SK-N-SH treated with all-trans-retinoic acid at 6 μM for 48 hours (cell line): Measurements from ENCODE around the gene SH3BP1.

Source experiments
- CREB5 ChIP-seq: fragments of 250-450 bp; sonication (Bioruptor Pico); IDR thresholded peaks from 2 replicates; pipeline ENCODE4 v1.5.1; 2020; ENCODE audit warnings: low read depth, mild to moderate bottlenecking, moderate library complexity
- PATZ1 ChIP-seq: fragments of 250-450 bp; sonication (Bioruptor Pico); IDR thresholded peaks from 2 replicates; pipeline ENCODE4 v1.8.0; 2020; ENCODE audit warnings: mild to moderate bottlenecking, moderate library complexity, borderline replicate concordance
- ZFP3 ChIP-seq: fragments of 250-450 bp; sonication (Bioruptor Pico); IDR thresholded peaks from 2 replicates; pipeline ENCODE4 v1.5.0; 2020; ENCODE audit warnings: mild to moderate bottlenecking, moderate library complexity

DNA sequence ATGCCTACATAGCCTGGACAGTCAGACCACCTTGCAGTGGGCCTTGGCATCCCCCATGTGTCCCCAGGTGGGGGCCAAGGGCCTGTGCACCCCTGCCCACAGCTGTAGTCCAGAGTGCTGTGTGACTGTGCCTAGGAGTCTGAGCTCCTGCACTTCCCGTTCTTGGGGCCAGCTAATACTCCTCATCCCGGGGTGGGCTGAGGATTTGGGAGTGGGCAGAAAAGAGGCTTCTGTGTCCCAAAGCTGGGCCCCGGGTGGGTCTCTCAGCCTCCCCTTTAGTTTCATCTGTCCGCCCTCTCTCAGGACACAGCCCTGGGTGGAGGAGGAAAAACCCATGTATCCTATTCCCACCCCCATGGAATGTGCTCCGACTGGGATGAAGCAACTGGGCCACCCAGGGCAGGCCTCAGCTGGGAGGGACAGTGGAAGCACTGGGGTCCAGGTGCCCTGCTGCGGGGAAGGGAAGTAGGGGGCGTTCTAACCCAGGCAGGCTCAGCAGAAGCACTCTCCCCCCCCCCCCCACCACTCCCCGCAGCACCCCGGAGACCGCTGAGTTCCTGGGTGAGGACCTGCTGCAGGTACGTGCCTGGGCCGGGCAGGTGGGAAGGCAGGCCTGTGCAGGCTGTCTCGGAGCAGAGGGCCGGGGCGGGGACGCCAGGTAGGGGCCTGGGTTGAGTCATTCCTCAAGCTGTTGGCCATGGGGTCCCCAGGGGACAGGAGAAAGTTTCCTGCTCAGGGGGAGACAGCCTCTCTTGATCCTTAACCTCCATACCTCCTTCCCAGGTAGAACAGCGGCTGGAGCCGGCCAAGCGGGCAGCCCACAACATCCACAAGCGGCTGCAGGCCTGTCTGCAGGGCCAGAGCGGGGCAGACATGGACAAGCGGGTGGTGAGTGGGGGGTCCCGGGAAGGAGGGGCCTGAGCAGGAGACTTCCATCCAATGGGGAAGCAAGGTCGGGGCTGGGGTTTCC, 1.4 kb downstream of the SH3BP1 start:
- no peak for TF ChIP-seq ZFP3 (CRISPR knock-in tag)
- no peak for TF ChIP-seq CREB5 (CRISPR knock-in tag)
- TF ChIP-seq PATZ1 (CRISPR knock-in tag), result no peak
